ENCODE results near the gene ADAMTS2.

The ADAMTS2 gene

DNA sequence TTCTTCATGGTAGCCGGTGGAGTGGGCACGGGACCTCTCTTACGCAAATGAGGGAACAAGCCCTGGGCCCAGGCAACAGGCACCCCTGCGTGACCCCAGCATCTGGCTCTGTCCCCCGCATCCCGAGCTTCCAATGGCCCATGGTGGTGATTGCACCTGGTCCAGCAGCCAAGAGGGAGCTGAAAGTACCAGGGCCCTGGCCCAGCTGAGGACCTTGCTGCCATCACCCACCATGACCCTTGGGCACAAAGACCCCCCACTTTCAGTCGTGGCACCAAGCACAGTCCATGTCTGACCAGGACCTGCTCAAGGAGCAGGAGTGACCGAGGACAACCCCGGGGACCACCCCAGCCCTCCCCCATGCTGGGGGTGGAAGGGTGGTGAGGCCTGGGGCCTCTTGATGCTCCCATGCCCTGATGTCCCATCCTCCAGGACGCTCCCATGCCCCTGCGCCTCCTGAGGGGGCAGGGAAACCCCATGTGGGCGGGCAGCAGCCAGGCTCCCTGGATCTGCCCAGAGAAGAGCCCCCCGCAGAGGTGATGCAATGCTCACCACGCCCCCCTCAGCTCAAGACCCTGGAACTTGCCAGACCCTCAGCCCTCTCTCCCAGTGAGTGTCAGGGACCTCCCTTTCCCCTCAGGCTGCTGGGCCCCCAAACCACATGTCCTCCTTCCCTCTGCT lies 123.9 kb downstream of the ADAMTS2 start:
- TF ChIP-seq CTCF (IDR thresholded peaks at IDR 0.05): no peak
- H3K4me3 ChIP-seq (ENCODE audit: low read depth, low read length): no peak overlapping the region
- no peaks in the 10 kb centered on the region for H3K79me2 ChIP-seq
- no peaks in the 10 kb centered on the region for H3K4me1 ChIP-seq
- no peak overlapping the region for H3K4me2 ChIP-seq (ENCODE audit: low read length)
- no peaks in the 10 kb centered on the region for H3K9me3 ChIP-seq (ENCODE audit: control insufficient read depth, low read length)
- no peak overlapping the region for H2AFZ ChIP-seq
- H3K27me3 ChIP-seq (ENCODE audit: control insufficient read depth, insufficient read depth, low read length): no peaks in the 10 kb centered on the region
- H3K27ac ChIP-seq: no peak overlapping the region
- H3K9ac ChIP-seq: no peak overlapping the region
- no peaks in the 10 kb centered on the region for H3K36me3 ChIP-seq (ENCODE audit: control insufficient read depth, insufficient read depth, low read length)

GRCh38 chr5:179220716-179221115 lies 124.5 kb downstream of the ADAMTS2 start:
- H3K4me2 ChIP-seq (ENCODE audit: low read length): no peak overlapping the region
- H3K9ac ChIP-seq: no peak overlapping the region
- no peak overlapping the region for H2AFZ ChIP-seq
- H3K9me3 ChIP-seq (ENCODE audit: control insufficient read depth, low read length): no peaks in the 10 kb centered on the region
- no peak for TF ChIP-seq CTCF (IDR thresholded peaks at IDR 0.05)
- H3K4me3 ChIP-seq (ENCODE audit: low read depth, low read length): no peak overlapping the region
- H3K27me3 ChIP-seq (ENCODE audit: control insufficient read depth, insufficient read depth, low read length): no peaks in the 10 kb centered on the region
- H3K36me3 ChIP-seq (ENCODE audit: control insufficient read depth, insufficient read depth, low read length): no peaks in the 10 kb centered on the region
- no peak overlapping the region for H3K27ac ChIP-seq
- H3K4me1 ChIP-seq: no peaks in the 10 kb centered on the region
- no peaks in the 10 kb centered on the region for H3K79me2 ChIP-seq

DNA sequence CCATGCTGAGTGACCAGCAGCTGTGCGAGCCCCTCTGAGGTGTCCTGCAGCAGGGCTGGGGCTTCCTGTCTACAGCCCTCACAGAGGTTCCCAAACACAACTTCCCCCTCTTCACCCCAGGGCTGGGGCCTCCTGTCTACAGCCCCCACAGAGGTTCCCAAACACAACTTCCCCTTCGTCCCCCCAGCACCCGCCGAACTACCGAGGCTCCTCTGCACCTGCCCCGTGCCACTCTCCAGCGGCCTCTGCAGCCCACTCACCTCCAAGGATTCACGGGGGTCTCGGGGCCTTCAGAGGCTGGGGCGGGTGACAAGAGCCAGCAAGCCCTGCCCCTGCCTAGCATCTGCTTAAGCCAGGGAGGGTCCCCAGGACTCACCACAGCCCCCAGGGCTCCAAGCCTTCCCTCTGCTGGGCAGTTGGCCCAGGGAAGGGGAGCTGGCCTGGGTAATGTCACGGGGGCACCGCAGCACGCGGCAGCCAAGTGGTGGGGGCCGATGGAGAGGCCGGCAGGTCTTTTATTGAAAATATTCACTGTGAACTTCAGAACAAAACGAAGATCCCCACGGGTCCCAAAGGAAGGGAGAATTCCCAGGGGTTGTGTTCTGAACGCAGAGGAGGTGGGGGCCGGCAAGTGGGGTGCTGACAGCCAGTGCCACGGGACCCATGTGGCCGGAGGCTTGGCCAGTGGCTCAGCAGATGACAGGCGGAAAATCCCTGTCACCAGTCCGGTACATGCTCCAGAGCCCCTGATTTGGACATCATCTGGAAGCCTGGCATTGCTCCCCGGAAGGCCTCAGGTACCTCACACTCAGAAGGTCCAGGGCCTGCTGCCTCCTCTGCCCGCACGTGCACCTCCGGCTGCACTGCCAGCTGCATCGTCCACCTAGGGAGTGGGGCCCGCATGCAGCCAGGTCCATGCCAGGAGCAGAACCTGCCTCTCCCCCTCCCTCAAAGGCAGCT lies 125.3 kb downstream of the ADAMTS2 start:
- Histone ChIP-seq H3K4me1 (no peaks in the 10 kb centered on the region), H3K36me3 (ENCODE audit: control insufficient read depth, insufficient read depth, low read length) (no peaks in the 10 kb centered on the region), H3K4me2 (ENCODE audit: low read length) (no peak overlapping the region), H2AFZ (no peak overlapping the region), H3K4me3 (ENCODE audit: low read depth, low read length) (no peak overlapping the region), H3K27me3 (ENCODE audit: control insufficient read depth, insufficient read depth, low read length) (no peaks in the 10 kb centered on the region), H3K27ac (no peak overlapping the region), H3K9me3 (ENCODE audit: control insufficient read depth, low read length) (no peaks in the 10 kb centered on the region), H3K79me2 (no peaks in the 10 kb centered on the region), H3K9ac (no peak overlapping the region)
- TF ChIP-seq CTCF (IDR thresholded peaks at IDR 0.05): no peak

DNA sequence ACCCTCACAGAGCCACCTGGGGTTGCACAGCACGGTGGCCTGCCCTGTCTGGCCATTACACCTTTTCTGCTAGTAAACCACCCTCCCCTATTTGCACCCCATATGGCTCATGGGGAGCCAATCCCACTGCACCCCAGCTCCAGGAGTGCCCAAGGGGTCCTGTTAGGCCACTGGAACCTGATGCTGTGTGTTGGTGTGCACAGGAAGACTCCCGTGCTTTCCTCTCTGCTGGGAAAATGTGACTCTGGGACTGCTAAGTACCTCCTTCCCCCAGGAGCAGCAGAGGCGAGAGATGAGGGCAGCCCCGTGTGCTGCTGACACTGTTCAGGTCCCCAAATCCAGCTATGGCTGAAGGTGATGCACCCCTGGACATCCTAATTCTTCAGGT lies 126.3 kb downstream of the ADAMTS2 start:
- Histone ChIP-seq H3K9ac (no peak overlapping the region), H3K79me2 (no peaks in the 10 kb centered on the region), H3K4me3 (ENCODE audit: low read depth, low read length) (no peak overlapping the region), H3K9me3 (ENCODE audit: control insufficient read depth, low read length) (no peaks in the 10 kb centered on the region), H3K27ac (no peak overlapping the region), H3K4me2 (ENCODE audit: low read length) (no peak overlapping the region), H3K36me3 (ENCODE audit: control insufficient read depth, insufficient read depth, low read length) (no peaks in the 10 kb centered on the region), H2AFZ (no peak overlapping the region), H3K27me3 (ENCODE audit: control insufficient read depth, insufficient read depth, low read length) (no peaks in the 10 kb centered on the region), H3K4me1 (no peaks in the 10 kb centered on the region)
- TF ChIP-seq CTCF (IDR thresholded peaks at IDR 0.05): no peak
